HCT116 (cell line): Measurements from ENCODE around the gene ALCAM. TPM values are rescaled to one million over a fixed set of nuclear protein-coding genes. Genes with fewer than 3 reads are reported as not detected.

ENCODE experiments used
- ATAC-seq: fragments of 200-7000 bp; cut with Tn5 transposase; 2 replicates; pipeline ENCODE4 v1.9.1; 2020; ENCODE audit warnings: mild to moderate bottlenecking, moderate library complexity
- BruUV-seq: library from RNA; stranded (reverse); fragments of 400-500 nt; replicated peaks from 2 replicates; lab custom pipeline; 2021; lab: Mats Ljungman, UMichigan
- CTCF ChIA-PET: fragments of 300-600 bp; sonication (Branson Sonifier 250); formaldehyde crosslinking; loops from one replicate; lab custom pipeline; 2021; ENCODE audit warnings: antibody characterized with exemption; lab: Charles Lee
- POLR2A ChIA-PET: fragments of 300-600, 350-600 bp; sonication (Branson Sonifier 250); formaldehyde crosslinking; loops from one replicate; lab custom pipeline; 2021; ENCODE audit warnings: antibody characterized with exemption; lab: Charles Lee
- RAD21 ChIA-PET, 2 experiments: fragments of 300-600 bp; sonication (Branson Sonifier 250); formaldehyde crosslinking; loops; one replicate each; lab custom pipeline; 2023; ENCODE audit warnings: low total read pairs in 2 of 2; ENCODE audit not compliant: uncharacterized antibody in 2 of 2, unreplicated experiment in 2 of 2, low non-redundant PET in 1 of 2; lab: Charles Lee
- DNase-seq: peaks from one replicate; pipeline ENCODE4 v3.0.0-alpha.2; 2010; ENCODE audit warnings: low read depth, low spot score
- H2AFZ ChIP-seq: fragments of 200-600 bp; shearing (Covaris generic), sonication (generic); 2 replicates; pipeline ENCODE4 v1.6.1; 2017; ENCODE audit warnings: low read depth, mixed run types, mixed read lengths, antibody characterized with exemption, low read length; ENCODE audit not compliant: poor library complexity, severe bottlenecking
- H3K27ac ChIP-seq: 2 replicates; pipeline ENCODE4 v1.5.1; 2012; ENCODE audit warnings: low read depth, low read length
- H3K27me3 ChIP-seq: fragments of 200-600 bp; sonication (generic); 2 replicates; pipeline ENCODE4 v1.6.1; 2016; ENCODE audit warnings: mixed run types, low read length, mixed read lengths; ENCODE audit not compliant: insufficient read depth
- H3K36me3 ChIP-seq, 2 experiments: fragments of 200-500 bp in 1 of 2; fragments of 200-600 bp in 1 of 2; sonication (Bioruptor generic) in 1 of 2; sonication (generic) in 1 of 2; 2 replicates each; pipeline versions ENCODE4 v1.5.1 to v1.6.1; 2014 to 2016; ENCODE audit warnings: low read length in 2 of 2, inconsistent platforms in 1 of 2, mixed read lengths in 1 of 2, mixed run types in 1 of 2; ENCODE audit not compliant: insufficient read depth in 2 of 2, control insufficient read depth in 1 of 2
- H3K4me1 ChIP-seq, 2 experiments: fragments of 200-600 bp in 1 of 2; sonication (generic) in 1 of 2; 2 replicates each; pipeline versions ENCODE4 v1.5.1 to v1.6.1; 2012 to 2017; ENCODE audit warnings: low read length in 2 of 2, inconsistent platforms in 1 of 2, mild to moderate bottlenecking in 1 of 2, mixed read lengths in 1 of 2, mixed run types in 1 of 2, moderate library complexity in 1 of 2; ENCODE audit not compliant: insufficient read depth in 2 of 2, control insufficient read depth in 1 of 2
- H3K4me2 ChIP-seq: fragments of 200-600 bp; sonication (generic); 2 replicates; pipeline ENCODE4 v1.6.1; 2017; ENCODE audit warnings: mixed run types, low read length, mixed read lengths
- H3K4me3 ChIP-seq, 2 experiments: fragments of 200-600 bp in 1 of 2; sonication (generic) in 1 of 2; replicated peaks in 1 of 2; 2 replicates each; pipeline ENCODE4 v1.5.1; 2011 to 2016; ENCODE audit warnings: low read length in 2 of 2, control low read depth in 1 of 2, low read depth in 1 of 2, mild to moderate bottlenecking in 1 of 2, mixed read lengths in 1 of 2, mixed run types in 1 of 2
- H3K79me2 ChIP-seq: fragments of 200-600 bp; sonication (generic); 2 replicates; pipeline ENCODE4 v1.6.1; 2017; ENCODE audit warnings: mild to moderate bottlenecking, mixed run types, low read length, moderate library complexity, mixed read lengths; ENCODE audit not compliant: insufficient read depth
- H3K9ac ChIP-seq: fragments of 200-600 bp; sonication (generic); 2 replicates; pipeline ENCODE4 v1.6.1; 2016; ENCODE audit warnings: low read length, mixed read lengths
- H3K9me2 ChIP-seq: fragments of 200-600 bp; sonication (generic), shearing (Covaris generic); 2 replicates; pipeline ENCODE4 v1.6.1; 2017; ENCODE audit warnings: mixed run types, mild to moderate bottlenecking, moderate library complexity; ENCODE audit not compliant: insufficient read depth
- H3K9me3 ChIP-seq, 2 experiments: fragments of 200-500 bp in 1 of 2; fragments of 200-600 bp in 1 of 2; sonication (Bioruptor generic) in 1 of 2; sonication (generic) in 1 of 2; 2 replicates each; pipeline ENCODE4 v1.6.1; 2014 to 2017; ENCODE audit warnings: low read length in 2 of 2, mixed read lengths in 2 of 2, inconsistent platforms in 1 of 2, low read depth in 1 of 2, mild to moderate bottlenecking in 1 of 2, mixed run types in 1 of 2, moderate library complexity in 1 of 2; ENCODE audit not compliant: control insufficient read depth in 1 of 2, insufficient read depth in 1 of 2
- H4K20me1 ChIP-seq: fragments of 200-600 bp; sonication (generic), shearing (Covaris generic); 2 replicates; pipeline ENCODE4 v1.6.1; 2017; ENCODE audit warnings: mixed run types, mild to moderate bottlenecking, moderate library complexity; ENCODE audit not compliant: insufficient read depth
- CBX3 ChIP-seq: IDR thresholded peaks from 2 replicates; pipeline ENCODE4 v1.6.1; 2012; ENCODE audit warnings: low read depth
- CEBPB ChIP-seq: IDR thresholded peaks from 2 replicates; pipeline ENCODE4 v1.6.1; 2012; ENCODE audit warnings: low read depth
- EGR1 ChIP-seq: IDR thresholded peaks from 2 replicates; pipeline ENCODE4 v1.6.1; 2012; ENCODE audit warnings: low read depth
- ELF1 ChIP-seq: IDR thresholded peaks from 2 replicates; pipeline ENCODE4 v1.6.1; 2012; ENCODE audit warnings: low read depth, borderline replicate concordance
- EZH2 ChIP-seq: fragments of 200-600 bp; sonication (generic); IDR thresholded peaks from 2 replicates; pipeline ENCODE4 v1.6.1; 2017; ENCODE audit warnings: antibody characterized with exemption, mixed run types
- FOSL1 ChIP-seq: IDR thresholded peaks from 2 replicates; pipeline ENCODE4 v1.6.1; 2012; ENCODE audit warnings: low read depth
- JUND ChIP-seq: IDR thresholded peaks from 2 replicates; pipeline ENCODE4 v1.6.1; 2012
- POLR2A ChIP-seq: IDR thresholded peaks from 2 replicates; pipeline ENCODE4 v1.7.0; 2011; ENCODE audit warnings: borderline replicate concordance; ENCODE audit not compliant: insufficient read depth, insufficient read length; ENCODE audit errors: extremely low read depth
- POLR2AphosphoS5 ChIP-seq: IDR thresholded peaks from 2 replicates; pipeline ENCODE4 v1.6.1; 2011; ENCODE audit warnings: mild to moderate bottlenecking, low read depth, low read length, moderate library complexity
- RAD21 ChIP-seq: IDR thresholded peaks from 2 replicates; pipeline ENCODE4 v1.6.1; 2012; ENCODE audit warnings: low read depth, mild to moderate bottlenecking
- SIN3A ChIP-seq: IDR thresholded peaks from 2 replicates; pipeline ENCODE4 v1.6.1; 2012; ENCODE audit warnings: low read depth
- SP1 ChIP-seq: IDR thresholded peaks from 2 replicates; pipeline ENCODE4 v1.6.1; 2012; ENCODE audit warnings: low read depth
- SRF ChIP-seq: IDR thresholded peaks from 2 replicates; pipeline ENCODE4 v1.6.1; 2012; ENCODE audit warnings: low read depth
- YY1 ChIP-seq: IDR thresholded peaks from 2 replicates; pipeline ENCODE4 v1.6.1; 2011; ENCODE audit warnings: low read length, low read depth, moderate library complexity, mild to moderate bottlenecking; ENCODE audit not compliant: insufficient replicate concordance; ENCODE audit errors: extremely low read depth
- ZNF274 ChIP-seq: fragments of 200-500 bp; sonication (Bioruptor generic); IDR thresholded peaks from 2 replicates; pipeline ENCODE4 v1.6.1; 2014; ENCODE audit warnings: mild to moderate bottlenecking, low read depth, low read length, inconsistent platforms
- intact Hi-C: fragments of 100-400 bp; cut with micrococcal nuclease; formaldehyde crosslinking; loops from 2 replicates; pipeline ENCODE4 v1.10.0; 2022
- total RNA-seq: library from RNA; stranded (reverse); gene quantifications from one replicate; pipeline ENCODE4 v1.2.1, GENCODE V29; 2021; ENCODE audit not compliant: unreplicated experiment
- TF ChIP-seq, protein P1 (sequence below): IDR thresholded peaks from 2 replicates; pipeline ENCODE4 v1.6.1; 2012
- TF ChIP-seq, protein P2 (sequence below): IDR thresholded peaks from 2 replicates; pipeline ENCODE4 v1.6.1; 2012; ENCODE audit warnings: low read depth
- TF ChIP-seq, protein P3 (sequence below): IDR thresholded peaks from 2 replicates; pipeline ENCODE4 v1.6.1; 2012

Gene ALCAM
- total RNA-seq, 1 experiment from 2014 or later: 56.7 TPM

DNA sequence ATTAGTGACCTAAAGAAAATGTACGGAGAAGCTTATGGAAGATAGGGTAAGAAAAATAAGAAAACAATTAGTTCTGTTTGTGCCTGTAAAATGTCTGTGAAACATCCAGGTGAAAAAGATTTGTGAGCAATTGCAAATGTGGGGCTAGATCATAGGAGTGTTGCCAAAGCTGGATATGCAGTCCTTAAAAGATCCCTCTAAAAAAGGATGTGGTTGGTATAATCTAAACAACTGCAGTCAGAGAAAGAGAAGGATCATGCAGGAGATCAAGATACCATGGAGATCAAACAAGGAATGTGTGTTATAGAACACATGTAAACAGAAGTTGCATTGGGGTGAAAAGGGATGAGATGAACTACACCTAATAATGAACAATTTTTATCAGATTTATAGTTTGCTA lies 116.8 kb downstream of the ALCAM start:
- Histone ChIP-seq H3K9me3 (no peaks in the 10 kb centered on the region; a peak in 1 of 4 replicates), H3K36me3 (no peaks in the 10 kb centered on the region), H3K27ac (no peak overlapping the region), H3K4me1 (no peaks in the 10 kb centered on the region), H3K4me2 (no peak overlapping the region), H3K79me2 (peaks cover 6% of the 10 kb centered on the region; the same call in 1 of the 2 replicates), H2AFZ (no peak overlapping the region), H3K9me2 (no peaks in the 10 kb centered on the region; the same call in 1 of the 2 replicates), H4K20me1 (no peaks in the 10 kb centered on the region), H3K27me3 (no peaks in the 10 kb centered on the region), H3K4me3 (no peak overlapping the region), H3K9ac (no peak overlapping the region)
- ATAC-seq (no peak), DNase-seq (no peak)
- ChIA-PET CTCF (no interaction called here), POLR2A (no interaction called here), RAD21 (no interaction called here)
- no TSS peak for BruUV-seq
- intact Hi-C loops: no loop called here
- TF ChIP-seq SP1: no peak
- no peak for TF ChIP-seq SRF
- no peak for TF ChIP-seq RAD21
- TF ChIP-seq, protein P1, sequence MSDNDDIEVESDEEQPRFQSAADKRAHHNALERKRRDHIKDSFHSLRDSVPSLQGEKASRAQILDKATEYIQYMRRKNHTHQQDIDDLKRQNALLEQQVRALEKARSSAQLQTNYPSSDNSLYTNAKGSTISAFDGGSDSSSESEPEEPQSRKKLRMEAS: no peak
- TF ChIP-seq FOSL1: no peak
- no peak for TF ChIP-seq EZH2
- no peak for TF ChIP-seq POLR2A
- no peak for TF ChIP-seq POLR2AphosphoS5
- no peak for TF ChIP-seq JUND
- TF ChIP-seq, protein P2, sequence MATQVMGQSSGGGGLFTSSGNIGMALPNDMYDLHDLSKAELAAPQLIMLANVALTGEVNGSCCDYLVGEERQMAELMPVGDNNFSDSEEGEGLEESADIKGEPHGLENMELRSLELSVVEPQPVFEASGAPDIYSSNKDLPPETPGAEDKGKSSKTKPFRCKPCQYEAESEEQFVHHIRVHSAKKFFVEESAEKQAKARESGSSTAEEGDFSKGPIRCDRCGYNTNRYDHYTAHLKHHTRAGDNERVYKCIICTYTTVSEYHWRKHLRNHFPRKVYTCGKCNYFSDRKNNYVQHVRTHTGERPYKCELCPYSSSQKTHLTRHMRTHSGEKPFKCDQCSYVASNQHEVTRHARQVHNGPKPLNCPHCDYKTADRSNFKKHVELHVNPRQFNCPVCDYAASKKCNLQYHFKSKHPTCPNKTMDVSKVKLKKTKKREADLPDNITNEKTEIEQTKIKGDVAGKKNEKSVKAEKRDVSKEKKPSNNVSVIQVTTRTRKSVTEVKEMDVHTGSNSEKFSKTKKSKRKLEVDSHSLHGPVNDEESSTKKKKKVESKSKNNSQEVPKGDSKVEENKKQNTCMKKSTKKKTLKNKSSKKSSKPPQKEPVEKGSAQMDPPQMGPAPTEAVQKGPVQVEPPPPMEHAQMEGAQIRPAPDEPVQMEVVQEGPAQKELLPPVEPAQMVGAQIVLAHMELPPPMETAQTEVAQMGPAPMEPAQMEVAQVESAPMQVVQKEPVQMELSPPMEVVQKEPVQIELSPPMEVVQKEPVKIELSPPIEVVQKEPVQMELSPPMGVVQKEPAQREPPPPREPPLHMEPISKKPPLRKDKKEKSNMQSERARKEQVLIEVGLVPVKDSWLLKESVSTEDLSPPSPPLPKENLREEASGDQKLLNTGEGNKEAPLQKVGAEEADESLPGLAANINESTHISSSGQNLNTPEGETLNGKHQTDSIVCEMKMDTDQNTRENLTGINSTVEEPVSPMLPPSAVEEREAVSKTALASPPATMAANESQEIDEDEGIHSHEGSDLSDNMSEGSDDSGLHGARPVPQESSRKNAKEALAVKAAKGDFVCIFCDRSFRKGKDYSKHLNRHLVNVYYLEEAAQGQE: no peak
- TF ChIP-seq SIN3A: no peak
- no peak for TF ChIP-seq YY1
- no peak for TF ChIP-seq CEBPB
- TF ChIP-seq EGR1: no peak
- no peak for TF ChIP-seq CBX3
- TF ChIP-seq, protein P3, sequence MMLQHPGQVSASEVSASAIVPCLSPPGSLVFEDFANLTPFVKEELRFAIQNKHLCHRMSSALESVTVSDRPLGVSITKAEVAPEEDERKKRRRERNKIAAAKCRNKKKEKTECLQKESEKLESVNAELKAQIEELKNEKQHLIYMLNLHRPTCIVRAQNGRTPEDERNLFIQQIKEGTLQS: no peak
- no peak for TF ChIP-seq ELF1
- no peak for TF ChIP-seq ZNF274
